Measurements from ENCODE around the gene ATAD3C.
A peak's percentile ranks its signal among the peaks of the same experiment; 100 is the strongest.
"Not testable (repeated sequence)": the region's sequence is repeated elsewhere in the genome, so short reads cannot be mapped to it uniquely, and the experiment has no call there.

ATAD3C gene

GRCh38 chr1:1472053-1472876 lies 22.8 kb downstream of the ATAD3C start:
- not testable (repeated sequence) for DNase-seq (ENCODE audit: low read depth in 2 of 2)

GRCh38 chr1:1476011-1476410 lies 26.5 kb downstream of the ATAD3C start:
- not testable (repeated sequence) for DNase-seq (ENCODE audit: low read depth in 2 of 2)

GRCh38 chr1:1477206-1477605 lies 27.7 kb downstream of the ATAD3C start:
- no peak for DNase-seq (ENCODE audit: low read depth in 2 of 2)

GRCh38 chr1:1479547-1480487 lies 30.3 kb downstream of the ATAD3C start:
- DNase-seq (ENCODE audit: low read depth in 2 of 2): no peak

GRCh38 chr1:1480488-1480867 lies 31.0 kb downstream of the ATAD3C start:
- DNase-seq (ENCODE audit: low read depth in 2 of 2): not testable (repeated sequence)

- not testable (repeated sequence) for DNase-seq (ENCODE audit: low read depth in 2 of 2)
These were observed 32.3 kb downstream of the ATAD3C start for GRCh38 chr1:1481811-1482210.

GRCh38 chr1:1482856-1483255 lies 33.4 kb downstream of the ATAD3C start:
- no peak for DNase-seq (ENCODE audit: low read depth in 2 of 2)

GRCh38 chr1:1483714-1484113 lies 34.2 kb downstream of the ATAD3C start:
- DNase-seq (ENCODE audit: low read depth in 2 of 2): no peak

GRCh38 chr1:1484976-1485750 lies 35.7 kb downstream of the ATAD3C start:
- not testable (repeated sequence) for DNase-seq (ENCODE audit: low read depth in 2 of 2)

- not testable (repeated sequence) for DNase-seq (ENCODE audit: low read depth in 2 of 2)
These were observed 36.3 kb downstream of the ATAD3C start for GRCh38 chr1:1485755-1486317.

- DNase-seq (ENCODE audit: low read depth in 2 of 2): no peak
These were observed 38.2 kb downstream of the ATAD3C start for GRCh38 chr1:1487701-1488100.

- DNase-seq (ENCODE audit: low read depth in 2 of 2): no peak
These were observed 39.7 kb downstream of the ATAD3C start for GRCh38 chr1:1489231-1489630.

- no peak for DNase-seq (ENCODE audit: low read depth in 2 of 2)
These were observed 40.4 kb downstream of the ATAD3C start for GRCh38 chr1:1489861-1490260.

- DNase-seq (ENCODE audit: low read depth in 2 of 2): no peak
These were observed 41.2 kb downstream of the ATAD3C start for GRCh38 chr1:1490633-1491230.

- DNase-seq (ENCODE audit: low read depth in 2 of 2): no peak
These were observed 42.1 kb downstream of the ATAD3C start for GRCh38 chr1:1491601-1492000.

GRCh38 chr1:1494311-1494710 lies 44.8 kb downstream of the ATAD3C start:
- DNase-seq (ENCODE audit: low read depth in 2 of 2): not testable (repeated sequence)

- not testable (repeated sequence) for DNase-seq (ENCODE audit: low read depth in 2 of 2)
These were observed 46.0 kb downstream of the ATAD3C start for GRCh38 chr1:1495461-1495975.

GRCh38 chr1:1504777-1505365 lies 55.4 kb downstream of the ATAD3C start:
- DNase-seq (ENCODE audit: low read depth in 2 of 2): peak; percentile 40 to 66

- DNase-seq (ENCODE audit: low read depth in 2 of 2): not testable (repeated sequence)
These were observed 55.9 kb downstream of the ATAD3C start for GRCh38 chr1:1505366-1505798.

- DNase-seq (ENCODE audit: low read depth in 2 of 2): not testable (repeated sequence)
These were observed 56.3 kb downstream of the ATAD3C start for GRCh38 chr1:1505801-1506200.
